ENCODE measurements around the gene OR51M1. TPM values are rescaled to one million over a fixed set of nuclear protein-coding genes. Genes with fewer than 3 reads are reported as not detected.

The OR51M1 gene
- total RNA-seq, 4 donors from 2014 or later, result not detected

GRCh38 chr11:5390210-5390609, 6.6 kb downstream of the OR51M1 start:
- WGBS, result 80% methylated on average over 2 of the region's 2 CpGs

GRCh38 chr11:5394091-5394490, 10.5 kb downstream of the OR51M1 start:
- H3K27me3 ChIP-seq, result no peaks in the 10 kb centered on the region
- no peak overlapping the region for H3K27ac ChIP-seq
- H3K4me3 ChIP-seq, result no peak overlapping the region
- TF ChIP-seq POLR2AphosphoS5 (IDR thresholded peaks at IDR 0.05) (no peak), POLR2A (IDR thresholded peaks at IDR 0.05) (no peak), EP300 (IDR thresholded peaks at IDR 0.05) (no peak), CTCF (IDR thresholded peaks at IDR 0.05) (no peak)
- H3K36me3 ChIP-seq, result no peaks in the 10 kb centered on the region
- no peaks in the 10 kb centered on the region for H3K4me1 ChIP-seq
- DNase-seq (ENCODE audit: low spot score in 2 of 2), result no peak
- H3K9me3 ChIP-seq, result no peaks in the 10 kb centered on the region

More at GRCh38 chr11:5390210-5390609, 6.6 kb downstream of the OR51M1 start:
- Histone ChIP-seq H3K27ac (no peak overlapping the region), H3K4me3 (no peak overlapping the region), H3K9me3 (no peaks in the 10 kb centered on the region), H3K4me1 (no peaks in the 10 kb centered on the region), H3K27me3 (no peaks in the 10 kb centered on the region), H3K36me3 (no peaks in the 10 kb centered on the region)
- no peak for TF ChIP-seq EP300 (IDR thresholded peaks at IDR 0.05)
- no peak for TF ChIP-seq POLR2AphosphoS5 (IDR thresholded peaks at IDR 0.05)
- no peak for TF ChIP-seq CTCF (IDR thresholded peaks at IDR 0.05)
- TF ChIP-seq POLR2A (IDR thresholded peaks at IDR 0.05), result no peak
- no peak for DNase-seq (ENCODE audit: low spot score in 2 of 2)

GRCh38 chr11:5398936-5399335, 15.3 kb downstream of the OR51M1 start:
- Histone ChIP-seq H3K9me3 (peaks cover 4% of the 10 kb centered on the region), H3K4me3 (no peak overlapping the region), H3K27me3 (no peaks in the 10 kb centered on the region), H3K4me1 (no peaks in the 10 kb centered on the region), H3K27ac (no peak overlapping the region), H3K36me3 (no peaks in the 10 kb centered on the region)
- TF ChIP-seq EP300 (IDR thresholded peaks at IDR 0.05) (no peak), POLR2AphosphoS5 (IDR thresholded peaks at IDR 0.05) (no peak), POLR2A (IDR thresholded peaks at IDR 0.05) (no peak), CTCF (IDR thresholded peaks at IDR 0.05) (no peak)
- DNase-seq (ENCODE audit: low spot score in 2 of 2), result no peak

- no peak for DNase-seq (ENCODE audit: low spot score in 2 of 2)
- Histone ChIP-seq H3K36me3 (no peaks in the 10 kb centered on the region), H3K27me3 (no peaks in the 10 kb centered on the region), H3K9me3 (peaks cover 4% of the 10 kb centered on the region), H3K4me3 (no peak overlapping the region), H3K4me1 (no peaks in the 10 kb centered on the region), H3K27ac (no peak overlapping the region)
- no peak for TF ChIP-seq EP300 (IDR thresholded peaks at IDR 0.05)
- no peak for TF ChIP-seq CTCF (IDR thresholded peaks at IDR 0.05)
- no peak for TF ChIP-seq POLR2A (IDR thresholded peaks at IDR 0.05)
- no peak for TF ChIP-seq POLR2AphosphoS5 (IDR thresholded peaks at IDR 0.05)
Measured at GRCh38 chr11:5405173-5405572, 21.6 kb downstream of the OR51M1 start.

GRCh38 chr11:5420993-5421392, 37.4 kb downstream of the OR51M1 start:
- peaks cover 5% of the 10 kb centered on the region for H3K9me3 ChIP-seq
- H3K4me1 ChIP-seq, result no peaks in the 10 kb centered on the region
- no peaks in the 10 kb centered on the region for H3K27me3 ChIP-seq
- WGBS, result 64% methylated on average over 5 of the region's 5 CpGs
- no peak for DNase-seq (ENCODE audit: low spot score in 2 of 2)
- TF ChIP-seq CTCF (IDR thresholded peaks at IDR 0.05) (no peak), EP300 (IDR thresholded peaks at IDR 0.05) (no peak), POLR2A (IDR thresholded peaks at IDR 0.05) (no peak), POLR2AphosphoS5 (IDR thresholded peaks at IDR 0.05) (no peak)
- H3K27ac ChIP-seq, result no peak overlapping the region
- H3K36me3 ChIP-seq, result no peaks in the 10 kb centered on the region
- no peak overlapping the region for H3K4me3 ChIP-seq

All from suprapubic skin (tissue), 4 donors.